Measurements from ENCODE around the gene NMNAT2. TPM values are rescaled to one million over a fixed set of nuclear protein-coding genes. Genes with fewer than 3 reads are reported as not detected.

The NMNAT2 gene
- total RNA-seq, 1 experiment from 2014 or later: not detected

- Histone ChIP-seq H3K9me2 (ENCODE audit: insufficient read depth) (no peaks in the 10 kb centered on the region), H4K20me1 (ENCODE audit: insufficient read depth) (no peaks in the 10 kb centered on the region), H3K4me3 (replicated peaks in 1 of 2; ENCODE audit: low read depth in 1 of 2, low read length in 2 of 2) (no peak overlapping the region), H3K4me1 (ENCODE audit: control insufficient read depth in 1 of 2, insufficient read depth in 2 of 2, low read length in 2 of 2) (peaks cover 0 to 3% of the 10 kb centered on the region in 2 experiments; a peak in 1 of 4 replicates), H3K27me3 (ENCODE audit: insufficient read depth, low read length) (no peaks in the 10 kb centered on the region), H3K36me3 (ENCODE audit: control insufficient read depth in 1 of 2, insufficient read depth in 2 of 2, low read length in 2 of 2) (no peaks in the 10 kb centered on the region), H3K4me2 (ENCODE audit: low read length) (no peak overlapping the region), H3K9ac (ENCODE audit: low read length) (no peak overlapping the region), H3K79me2 (ENCODE audit: insufficient read depth, low read length) (no peaks in the 10 kb centered on the region), H3K9me3 (ENCODE audit: control insufficient read depth in 1 of 2, insufficient read depth in 1 of 2, low read depth in 1 of 2, low read length in 2 of 2) (no peaks in the 10 kb centered on the region), H3K27ac (ENCODE audit: low read depth, low read length) (no peak overlapping the region), H2AFZ (ENCODE audit: low read depth, low read length, poor library complexity, severe bottlenecking) (no peak overlapping the region)
- ChIA-PET POLR2A (no interaction called here), CTCF (interaction anchor here (1.5 kb wide), 1 partner anchor 35 kb away, joined by 4 read pairs; no protein-coding TSS in a partner anchor), RAD21 (ENCODE audit: low non-redundant PET in 1 of 2, low total read pairs in 2 of 2, uncharacterized antibody in 2 of 2, unreplicated experiment in 2 of 2) (no interaction called here)
- ATAC-seq (no peak), DNase-seq (ENCODE audit: low read depth, low spot score) (no peak)
- intact Hi-C loops (cut with micrococcal nuclease): no loop called here
- no TSS peak for BruUV-seq (replicated peaks)
- TF ChIP-seq ZFX (IDR thresholded peaks at IDR 0.05): no peak
- TF ChIP-seq FOSL1 (IDR thresholded peaks at IDR 0.05; ENCODE audit: low read depth): no peak
- no peak for TF ChIP-seq SP1 (IDR thresholded peaks at IDR 0.05; ENCODE audit: low read depth)
- TF ChIP-seq POLR2AphosphoS5 (IDR thresholded peaks at IDR 0.05; ENCODE audit: low read depth, low read length): no peak
- TF ChIP-seq CBX3 (IDR thresholded peaks at IDR 0.05; ENCODE audit: low read depth): no peak
- no peak for TF ChIP-seq ATF3 (IDR thresholded peaks at IDR 0.05)
- no peak for TF ChIP-seq EZH2phosphoT487 (IDR thresholded peaks at IDR 0.05; ENCODE audit: borderline replicate concordance)
- no peak for TF ChIP-seq REST (IDR thresholded peaks at IDR 0.05; ENCODE audit: low read depth)
- TF ChIP-seq CEBPB (IDR thresholded peaks at IDR 0.05; ENCODE audit: low read depth): no peak
- TF ChIP-seq ELF1 (IDR thresholded peaks at IDR 0.05; ENCODE audit: borderline replicate concordance, low read depth): no peak
Observed at GRCh38 chr1:183246436-183246835, 171.7 kb downstream of the NMNAT2 start.

Data from HCT116 (cell line).